K562 (cell line): ENCODE results near the gene ADGRL3. TPM values are rescaled to one million over a fixed set of nuclear protein-coding genes. Genes with fewer than 3 reads are reported as not detected.

ENCODE experiments used
- ATAC-seq: fragments of 200-7000 bp; cut with Tn5 transposase; 3 replicates; pipeline ENCODE4 v1.9.1; 2020; ENCODE audit warnings: moderate library complexity
- BruUV-seq: library from RNA; stranded (reverse); fragments of 400-500 nt; replicated peaks from 2 replicates; lab custom pipeline; 2021; lab: Mats Ljungman, UMichigan
- CTCF ChIA-PET: fragments of 300-600 bp; formaldehyde crosslinking; extraction: SDS; loops from one replicate; lab custom pipeline; 2021; ENCODE audit warnings: low intra/inter-chr PET ratio; lab: Yijun Ruan, JAX
- POLR2A ChIA-PET: fragments of 300-600, 350-650 bp; sonication (Branson Sonifier 250); formaldehyde crosslinking; extraction: SDS; loops from one replicate; lab custom pipeline; 2021; ENCODE audit warnings: antibody characterized with exemption, inconsistent platforms; lab: Yijun Ruan, JAX
- DNase-seq, 4 experiments: peaks; one replicate each; pipeline versions ENCODE4 v3.0.0 to v3.0.0-alpha.2; 2011 to 2018; ENCODE audit warnings: low spot score in 3 of 4, mixed read lengths in 3 of 4; ENCODE audit errors: extremely low read depth in 1 of 4
- FAIRE-seq: peaks from 2 replicates; lab custom pipeline; 2011; peaks lifted over from hg19 to GRCh38; lab: Jason Lieb, UNC
- H2AFZ ChIP-seq: 2 replicates; pipeline ENCODE4 v1.6.0; 2011; ENCODE audit warnings: low read depth, low read length, control low read depth, inconsistent platforms
- H3K27ac ChIP-seq: fragments of 200-600 bp; 3 replicates; pipeline ENCODE4 v1.8.0; 2011; ENCODE audit warnings: low read depth, mild to moderate bottlenecking, control low read depth, inconsistent platforms, low read length, moderate library complexity, mixed read lengths; ENCODE audit errors: extremely low read depth
- H3K27me3 ChIP-seq, 2 experiments: fragments of 300-600 bp in 1 of 2; 2 replicates in 1 of 2; 3 replicates in 1 of 2; pipeline versions ENCODE4 v1.6.0 to v1.8.0; 2011; ENCODE audit warnings: inconsistent platforms in 2 of 2, low read length in 2 of 2, mild to moderate bottlenecking in 1 of 2, mixed read lengths in 1 of 2, moderate library complexity in 1 of 2; ENCODE audit not compliant: control insufficient read depth in 2 of 2, insufficient read depth in 2 of 2
- H3K36me3 ChIP-seq: fragments of 300-600 bp; 3 replicates; pipeline ENCODE4 v1.8.0; 2011; ENCODE audit warnings: mild to moderate bottlenecking, low read length, inconsistent platforms; ENCODE audit not compliant: control insufficient read depth, insufficient read depth
- H3K4me1 ChIP-seq, 2 experiments: fragments of 200-600 bp in 1 of 2; replicated peaks in 1 of 2; 2 replicates in 1 of 2; 3 replicates in 1 of 2; pipeline versions ENCODE4 v1.5.1 to v1.8.0; 2011; ENCODE audit warnings: inconsistent platforms in 2 of 2, low read length in 2 of 2, mild to moderate bottlenecking in 1 of 2, mixed read lengths in 1 of 2, moderate library complexity in 1 of 2; ENCODE audit not compliant: control insufficient read depth in 2 of 2, insufficient read depth in 2 of 2
- H3K4me2 ChIP-seq: 2 replicates; pipeline ENCODE4 v1.6.1; 2011; ENCODE audit warnings: low read length, control low read depth, inconsistent platforms, mixed read lengths; ENCODE audit not compliant: insufficient read depth
- H3K4me3 ChIP-seq: fragments of 200-600 bp; sonication (generic), shearing (Covaris generic); 2 replicates; pipeline ENCODE4 v1.5.1; 2016; ENCODE audit warnings: control low read depth, inconsistent platforms
- H3K79me2 ChIP-seq: fragments of 200-600 bp; 3 replicates; pipeline ENCODE4 v1.8.0; 2011; ENCODE audit warnings: low read length, inconsistent platforms; ENCODE audit not compliant: control insufficient read depth, insufficient read depth
- H3K9ac ChIP-seq, 2 experiments: 2 replicates each; pipeline versions ENCODE4 v1.6.0 to v1.6.1; 2011; ENCODE audit warnings: low read depth in 2 of 2, low read length in 2 of 2, control low read depth in 1 of 2, inconsistent platforms in 1 of 2, mild to moderate bottlenecking in 1 of 2, mixed read lengths in 1 of 2; ENCODE audit not compliant: insufficient read depth in 1 of 2
- H3K9me1 ChIP-seq: one replicate; pipeline ENCODE4 v1.6.0; 2011; ENCODE audit warnings: inconsistent platforms, mild to moderate bottlenecking, low read length, moderate library complexity; ENCODE audit not compliant: control insufficient read depth, insufficient read depth
- H3K9me3 ChIP-seq: replicated peaks from 2 replicates; pipeline ENCODE4 v1.5.1; 2011; ENCODE audit warnings: low read depth, low read length, inconsistent platforms; ENCODE audit not compliant: control insufficient read depth, insufficient read depth
- H4K20me1 ChIP-seq: replicated peaks from 2 replicates; pipeline ENCODE4 v1.6.1; 2011; ENCODE audit warnings: low read length, inconsistent platforms, mixed read lengths; ENCODE audit not compliant: control insufficient read depth, insufficient read depth
- CAMTA2 ChIP-seq: fragments of 250-450 bp; sonication (Bioruptor Pico); conservative IDR thresholded peaks from 2 replicates; pipeline ENCODE4 v1.5.1; 2022
- CREBBP ChIP-seq: IDR thresholded peaks from one replicate; pipeline ENCODE4 v1.6.1; 2012; ENCODE audit warnings: low read depth, mild to moderate bottlenecking, control low read depth, inconsistent platforms, low read length
- EHMT2 ChIP-seq: fragments of 450-650 bp; IDR thresholded peaks from 2 replicates; pipeline ENCODE4 v1.6.1; 2018; ENCODE audit warnings: antibody characterized with exemption
- ELF1 ChIP-seq: fragments of 200-800 bp; sonication (Bioruptor generic); IDR thresholded peaks from 2 replicates; pipeline ENCODE4 v1.6.1; 2016; ENCODE audit warnings: missing genetic modification characterization, missing compliant biosample characterization
- FIP1L1 ChIP-seq: fragments of 200-400 bp; formaldehyde crosslinking; IDR thresholded peaks from 2 replicates; pipeline ENCODE4 v1.6.1; 2018; ENCODE audit warnings: mild to moderate bottlenecking, low read depth, low read length; ENCODE audit not compliant: poor library complexity, severe bottlenecking
- FOXO4 ChIP-seq: fragments of 450-650 bp; formaldehyde crosslinking; IDR thresholded peaks from 2 replicates; pipeline ENCODE4 v1.4.0; 2020; ENCODE audit warnings: mild to moderate bottlenecking, moderate library complexity
- JUND ChIP-seq, 2 experiments: IDR thresholded peaks; 2 replicates in 1 of 2; 3 replicates in 1 of 2; pipeline ENCODE4 v1.6.1; 2011; ENCODE audit warnings: borderline replicate concordance in 2 of 2, low read depth in 2 of 2, low read length in 2 of 2, improper control_type of control experiment in 1 of 2, missing biosample characterization in 1 of 2, missing genetic modification characterization in 1 of 2, missing genetic modification reagents in 1 of 2
- NR3C1 ChIP-seq: sonication (generic); formaldehyde crosslinking; IDR thresholded peaks from 2 replicates; pipeline ENCODE4 v1.8.1; 2022; ENCODE audit warnings: missing genetic modification reagents
- PREB ChIP-seq: sonication (generic); formaldehyde crosslinking; IDR thresholded peaks from 2 replicates; pipeline ENCODE4 v1.8.1; 2023; ENCODE audit warnings: mild to moderate bottlenecking, missing genetic modification reagents
- SMARCB1 ChIP-seq: IDR thresholded peaks from 2 replicates; pipeline ENCODE4 v1.6.1; 2011; ENCODE audit warnings: improper control_type of control experiment, low read depth; ENCODE audit not compliant: insufficient read length
- TRIM24 ChIP-seq, 2 experiments: fragments of 450-650 bp; IDR thresholded peaks; 2 replicates each; pipeline ENCODE4 v1.6.1; 2016
- ZNF436 ChIP-seq: fragments of 250-450, 450-650 bp; sonication (Bioruptor Pico); formaldehyde crosslinking; IDR thresholded peaks from 2 replicates; pipeline ENCODE4 v1.7.0; 2020; ENCODE audit warnings: mild to moderate bottlenecking
- ZNF511 ChIP-seq: sonication (generic); formaldehyde crosslinking; IDR thresholded peaks from 2 replicates; pipeline ENCODE4 v1.8.0; 2022; ENCODE audit warnings: mild to moderate bottlenecking, missing genetic modification reagents
- ZNF586 ChIP-seq: fragments of 450-650 bp; formaldehyde crosslinking; conservative IDR thresholded peaks from 2 replicates; pipeline ENCODE4 v1.4.0; 2020; ENCODE audit warnings: mild to moderate bottlenecking, moderate library complexity
- ZNF764 ChIP-seq: fragments of 250-450 bp; sonication (Bioruptor Pico); IDR thresholded peaks from 2 replicates; pipeline ENCODE4 v1.4.0; 2020; ENCODE audit warnings: low read depth, mild to moderate bottlenecking, moderate library complexity
- WGBS: fragments of 100-300 bp; shearing (Covaris generic); methylation state at CpG from one replicate; pipeline ENCODE4 v1.1.6; 2016; ENCODE audit warnings: low coverage, mixed read lengths; ENCODE audit not compliant: insufficient coverage; ENCODE audit errors: missing lambda C conversion rate; 5-methylcytosine and 5-hydroxymethylcytosine counted together
- in situ Hi-C: fragments of 300-500 bp; cut with MboI; formaldehyde crosslinking; loops from 4 replicates; pipeline ENCODE4 v1.15.0; 2018; ENCODE audit warnings: inconsistent platforms, mixed read lengths
- intact Hi-C: fragments of 100-400 bp; cut with micrococcal nuclease; formaldehyde crosslinking; loops from 2 replicates; pipeline ENCODE4 v1.14.2; 2022
- polyA plus RNA-seq, 8 experiments: library from polyadenylated mRNA; depleted of rRNA in 4 of 8; stranded (reverse) in 5 of 8; unstranded in 3 of 8; fragments of >200 nt; fragmentation: Nextera tagmentation in 2 of 8; fragmentation: Illumina TruSeq in 1 of 8; extraction: Ambion mirVana in 2 of 8; extraction: Trizol in 1 of 8; gene quantifications; 2 replicates each; pipeline versions ENCODE4 v1.2.1 to v1.2.3, GENCODE V29; 2011 to 2014; ENCODE audit warnings: inconsistent platforms in 1 of 8, missing spikeins in 1 of 8
- total RNA-seq, 7 experiments: library from RNA; depleted of rRNA in 6 of 7; stranded (reverse); fragments of >200 nt in 6 of 7; fragmentation: Illumina TruSeq in 2 of 7; extraction: Trizol in 2 of 7; gene quantifications; 2 replicates each; pipeline versions ENCODE4 v1.2.1 to v1.2.3, GENCODE V29; 2011 to 2021; ENCODE audit warnings: low replicate concordance in 1 of 7

ADGRL3 gene
- total and polyA plus RNA-seq, 9 of the 15 experiments (the other 6 are each of a cell fraction or from before 2014, with no cell fraction given): 0.03 to 0.14 (median 0.04) TPM; not detected in 2

GRCh38 chr4:61173799-61174198 is 26.3 kb upstream of the ADGRL3 start:
- ChIA-PET CTCF (no interaction called here), POLR2A (no interaction called here)
- intact Hi-C loops: no loop called here

GRCh38 chr4:61175495-61175894 is 24.6 kb upstream of the ADGRL3 start:
- in situ Hi-C loops: no loop called here
- no peak overlapping the region for H3K9ac ChIP-seq
- no peaks in the 10 kb centered on the region for H3K27me3 ChIP-seq
- 0% methylated on average over 1 of the region's 1 CpG for WGBS
- no peak overlapping the region for H3K27ac ChIP-seq
- no peaks in the 10 kb centered on the region for H3K9me1 ChIP-seq
- no peak for ATAC-seq
- BruUV-seq: no TSS peak
- POLR2A ChIA-PET: no interaction called here
- intact Hi-C loops: no loop called here
- CTCF ChIA-PET: no interaction called here
- H2AFZ ChIP-seq: no peak overlapping the region
- no peak overlapping the region for H3K4me2 ChIP-seq
- H3K4me1 ChIP-seq: no peaks in the 10 kb centered on the region
- H3K9me3 ChIP-seq: no peaks in the 10 kb centered on the region
- no peak overlapping the region for H3K4me3 ChIP-seq
- no peaks in the 10 kb centered on the region for H3K79me2 ChIP-seq
- no peak for FAIRE-seq
- no peak for DNase-seq
- no peaks in the 10 kb centered on the region for H3K36me3 ChIP-seq
- H4K20me1 ChIP-seq: no peaks in the 10 kb centered on the region
- TF ChIP-seq CAMTA2 (CRISPR knock-in tag) (no peak), SMARCB1 (no peak), ZNF511 (CRISPR knock-in tag) (no peak), JUND (IDR thresholded peaks at IDR 0.05; ENCODE audit: borderline replicate concordance, low read depth, low read length) (no peak), JUND (tag; IDR thresholded peaks at IDR 0.05; ENCODE audit: borderline replicate concordance, low read depth, low read length) (no peak), ZNF586 (CRISPR knock-in tag) (no peak), EHMT2 (no peak), PREB (CRISPR knock-in tag) (no peak), TRIM24 (IDR thresholded peaks at IDR 0.05) (no peak), ZNF764 (CRISPR knock-in tag) (no peak), CREBBP (no peak)

More at GRCh38 chr4:61173799-61174198, 26.3 kb upstream of the ADGRL3 start:
- no peak overlapping the region for H3K4me2 ChIP-seq
- no peak for TF ChIP-seq ELF1 (tag)
- TF ChIP-seq NR3C1 (CRISPR knock-in tag): no peak
- no peak for TF ChIP-seq FOXO4 (CRISPR knock-in tag)
- TF ChIP-seq FIP1L1: no peak
- TF ChIP-seq ZNF436 (CRISPR knock-in tag): no peak
- no peak overlapping the region for H3K27ac ChIP-seq
- DNase-seq: no peak
- H3K9me1 ChIP-seq: no peaks in the 10 kb centered on the region
- 0% methylated on average over 1 of the region's 1 CpG for WGBS
- H4K20me1 ChIP-seq: no peaks in the 10 kb centered on the region
- H2AFZ ChIP-seq: no peak overlapping the region
- H3K9me3 ChIP-seq: no peaks in the 10 kb centered on the region
- in situ Hi-C loops: no loop called here
- H3K9ac ChIP-seq: no peak overlapping the region
- H3K4me3 ChIP-seq: no peak overlapping the region
- no TSS peak for BruUV-seq
- H3K36me3 ChIP-seq: no peaks in the 10 kb centered on the region
- ATAC-seq: no peak
- H3K4me1 ChIP-seq: no peaks in the 10 kb centered on the region
- H3K27me3 ChIP-seq: no peaks in the 10 kb centered on the region
- no peak for FAIRE-seq
- no peaks in the 10 kb centered on the region for H3K79me2 ChIP-seq
